ENCODE results near the gene VSTM4.

Gene VSTM4

DNA sequence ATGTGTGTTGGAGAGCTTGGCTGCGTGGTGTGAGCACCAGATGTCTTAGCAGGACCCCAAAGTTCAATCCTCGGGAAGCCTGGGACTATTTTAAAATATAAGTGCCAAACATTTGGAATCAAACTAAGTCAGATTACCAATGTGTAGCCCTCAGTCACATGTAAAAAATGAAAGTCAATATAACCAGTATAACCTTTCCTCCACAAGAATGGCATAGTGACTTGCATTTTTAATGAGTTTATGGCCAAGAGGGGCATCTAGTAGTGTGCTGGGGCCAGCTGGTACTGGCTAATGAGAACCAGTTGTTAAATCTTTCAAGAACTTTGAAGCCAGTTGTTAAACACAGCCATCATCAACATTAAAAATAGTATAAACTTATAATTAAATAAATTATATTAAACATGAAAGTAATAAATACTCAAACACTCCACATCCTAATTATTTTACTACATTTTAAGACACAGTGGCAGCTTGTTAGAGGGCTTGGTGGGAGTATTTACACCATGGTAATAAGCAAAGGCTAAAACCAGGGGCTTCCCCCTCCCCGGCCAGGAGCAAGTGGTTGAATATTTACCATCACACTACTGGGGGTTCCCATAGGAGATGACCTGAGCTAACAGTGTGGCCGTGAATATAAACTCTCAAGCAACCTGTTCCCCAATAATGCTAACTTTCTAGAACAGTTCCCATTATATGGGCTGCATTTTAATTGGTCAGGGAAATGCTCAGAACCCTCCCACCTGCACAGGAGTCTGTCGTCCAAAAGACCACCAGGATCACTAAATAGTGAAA, 26.4 kb upstream of the VSTM4 start:
- no peak for DNase-seq (ENCODE audit: low read depth in 4 of 4, low spot score in 1 of 4)

DNA sequence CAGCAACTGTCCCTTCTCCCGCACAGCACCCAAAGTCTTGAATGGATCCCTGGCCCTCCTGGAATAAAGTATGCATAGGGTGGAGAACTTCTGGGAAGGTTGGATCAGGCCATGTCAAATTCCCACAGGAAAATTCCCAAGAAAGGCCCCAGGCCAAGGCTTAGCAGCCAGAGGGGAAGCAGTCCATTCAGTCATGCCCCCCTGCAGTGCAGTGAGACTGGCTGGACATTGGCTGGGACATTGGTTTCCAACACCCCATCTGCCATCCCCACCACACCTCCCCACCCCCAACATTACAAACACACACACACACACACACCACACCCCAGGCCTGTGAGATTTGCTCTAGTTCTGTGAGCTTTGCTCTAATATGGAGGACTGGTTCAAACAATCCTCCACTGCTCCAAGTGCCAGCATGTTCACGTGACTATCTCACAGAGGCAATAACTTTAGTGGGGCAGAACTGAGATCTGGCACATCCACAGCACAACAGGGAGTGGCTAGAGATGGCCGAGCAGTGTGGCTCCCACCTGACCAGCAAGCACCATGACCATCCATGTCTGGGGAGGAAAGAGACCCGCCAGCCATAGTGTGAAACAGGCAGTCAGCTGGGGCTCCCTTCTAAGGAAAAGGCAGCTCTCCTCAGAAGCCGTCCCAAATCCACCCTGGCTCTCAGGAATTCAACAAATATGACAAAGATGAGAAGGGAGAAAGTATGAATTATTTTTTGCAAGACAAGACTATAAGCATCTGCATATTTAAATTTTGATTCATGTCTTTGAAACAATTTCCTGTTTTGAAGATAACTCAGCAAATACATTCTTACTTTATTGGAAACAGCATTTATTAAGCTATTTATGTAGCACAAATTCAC, 25.2 kb upstream of the VSTM4 start:
- DNase-seq (ENCODE audit: low read depth in 4 of 4, low spot score in 1 of 4) = no peak

DNA sequence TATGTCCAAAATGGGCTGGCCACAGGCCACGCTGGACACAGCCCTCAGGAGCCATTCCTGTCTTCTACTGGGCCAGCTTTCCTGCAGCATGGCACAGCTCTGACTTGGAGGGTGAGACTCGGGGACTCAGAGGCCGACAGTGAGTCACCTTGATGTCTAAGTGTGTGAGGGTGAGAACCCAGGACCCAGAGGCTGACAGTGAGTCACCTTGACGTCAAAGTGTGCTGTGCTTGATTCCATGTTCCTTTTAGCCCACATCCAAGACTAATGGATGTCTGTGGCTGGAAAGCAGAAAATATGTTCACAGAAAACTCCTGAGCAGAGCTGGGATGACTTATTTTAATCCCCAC, 24.5 kb upstream of the VSTM4 start:
- no peak for DNase-seq (ENCODE audit: low read depth in 4 of 4, low spot score in 1 of 4)

DNA sequence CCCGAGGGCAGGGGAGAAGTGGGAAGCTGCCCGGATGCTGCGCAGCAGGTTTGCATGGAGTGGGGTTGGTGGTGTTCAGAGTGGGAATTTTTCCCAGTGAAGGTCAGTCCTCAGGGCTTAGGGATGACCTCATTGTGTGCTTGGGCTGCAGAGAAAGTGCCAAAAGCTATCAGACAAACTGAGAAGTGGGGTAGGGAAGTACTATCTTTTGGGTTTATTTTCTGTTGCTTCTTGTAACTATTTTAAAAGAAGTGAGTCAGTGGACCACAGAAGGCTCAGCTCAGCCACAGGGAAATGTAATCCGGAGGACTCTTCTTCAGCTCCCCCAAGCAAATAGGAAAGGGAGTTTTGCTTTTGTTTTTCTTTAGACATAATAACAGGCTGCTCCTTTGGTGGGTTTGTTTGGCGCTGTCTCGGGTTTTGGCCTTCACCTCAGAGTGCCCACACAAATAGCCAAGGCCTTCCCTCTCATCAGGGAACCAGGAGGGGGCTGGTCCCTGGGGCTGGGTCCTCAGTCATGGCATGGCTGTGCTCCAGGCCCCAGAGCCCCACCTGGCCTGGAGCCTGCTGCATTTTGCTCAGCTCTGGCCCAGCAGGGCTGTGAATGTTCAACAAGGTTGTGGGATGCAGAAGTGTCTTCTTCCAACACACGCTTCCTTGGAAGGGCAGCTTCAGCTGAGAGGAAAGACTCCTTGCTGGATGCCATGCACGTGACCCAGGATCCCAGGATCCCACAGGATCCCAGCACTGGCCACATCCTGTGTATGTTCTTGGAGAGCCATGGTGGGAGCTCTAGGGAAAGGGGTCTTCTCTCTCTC, 23.9 kb upstream of the VSTM4 start:
- DNase-seq (ENCODE audit: low read depth in 4 of 4, low spot score in 1 of 4) = no peak

DNA sequence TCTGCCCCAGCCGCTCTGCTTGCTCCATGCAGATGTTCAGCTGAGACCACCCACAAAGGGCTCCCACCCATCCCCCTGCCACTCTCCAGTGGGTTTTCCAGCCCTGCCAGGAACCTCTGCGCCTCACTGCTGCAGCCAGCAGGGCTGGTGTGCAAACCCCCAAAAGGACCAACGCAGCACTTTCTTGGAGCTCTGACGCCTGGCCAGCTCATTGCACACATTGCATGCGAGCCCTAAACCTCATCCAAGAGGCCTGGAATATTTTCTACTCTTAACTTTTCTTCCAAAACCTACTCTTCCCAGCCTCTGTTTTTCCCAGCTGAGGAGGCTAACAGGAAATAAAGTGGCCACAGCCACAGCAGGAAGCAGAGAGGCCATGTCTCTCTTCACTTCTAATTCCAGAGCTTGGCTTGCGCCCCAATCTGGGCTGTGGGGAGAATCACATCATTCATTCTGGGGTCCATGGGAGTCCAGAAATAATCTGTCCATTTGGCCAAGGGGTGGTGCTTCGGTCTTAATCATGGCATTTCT, 23.1 kb upstream of the VSTM4 start:
- DNase-seq (ENCODE audit: low read depth in 4 of 4, low spot score in 1 of 4) = no peak

DNA sequence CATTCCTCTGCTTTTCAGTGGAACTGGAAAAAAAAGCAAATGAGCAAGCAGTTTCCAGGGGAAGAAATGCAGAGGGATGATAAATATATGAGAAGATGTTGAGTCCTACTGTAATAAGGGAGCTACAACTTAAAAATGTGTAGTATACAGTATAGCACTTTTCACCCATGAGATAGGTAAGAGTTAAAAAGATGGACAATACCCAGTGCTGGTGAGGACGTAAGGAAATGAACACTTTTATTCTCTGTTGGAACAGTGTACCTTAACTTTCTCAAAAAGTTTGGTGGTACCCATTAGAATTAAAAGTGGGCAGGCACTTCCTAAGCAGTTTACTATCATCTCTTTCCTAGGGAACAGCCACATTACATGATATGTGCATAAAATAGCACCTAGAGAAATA, 21.2 kb upstream of the VSTM4 start:
- DNase-seq (ENCODE audit: low read depth in 4 of 4, low spot score in 1 of 4) = no peak

DNA sequence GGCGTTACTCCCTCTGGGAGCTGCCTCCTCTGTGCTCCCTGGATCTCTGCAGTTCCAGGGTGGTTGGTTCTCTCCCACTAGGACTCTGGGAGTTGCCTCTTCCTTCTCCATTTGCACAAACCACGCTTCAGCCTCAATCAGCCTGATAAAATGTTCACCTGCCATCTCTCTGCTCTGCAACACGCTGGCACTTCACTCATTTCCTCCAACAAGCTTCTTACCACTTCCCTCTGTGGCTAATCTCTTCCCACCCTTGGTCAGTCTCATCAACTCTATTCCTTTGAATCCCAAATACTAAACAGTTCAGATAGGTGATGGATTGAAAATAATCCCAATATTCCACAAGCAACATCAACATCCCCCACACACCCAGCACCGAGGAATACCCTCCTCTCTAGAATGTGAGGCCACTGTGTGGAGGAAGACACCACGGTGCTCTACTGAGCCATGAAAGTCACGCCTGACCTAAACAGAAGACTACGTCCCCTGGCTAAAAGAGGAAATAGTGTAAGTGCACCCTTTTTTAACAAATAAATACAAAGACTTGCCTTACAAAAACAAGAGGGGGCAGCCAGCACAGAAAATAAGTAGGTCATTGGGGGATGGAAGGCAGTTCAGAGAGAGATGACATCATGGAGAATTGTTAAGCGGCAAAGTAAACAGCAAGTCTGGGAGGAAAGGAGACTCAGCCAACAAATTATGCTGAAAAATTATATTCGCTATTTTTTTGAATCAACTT, 20.4 kb upstream of the VSTM4 start:
- DNase-seq (ENCODE audit: low read depth in 4 of 4, low spot score in 1 of 4) = no peak

DNA sequence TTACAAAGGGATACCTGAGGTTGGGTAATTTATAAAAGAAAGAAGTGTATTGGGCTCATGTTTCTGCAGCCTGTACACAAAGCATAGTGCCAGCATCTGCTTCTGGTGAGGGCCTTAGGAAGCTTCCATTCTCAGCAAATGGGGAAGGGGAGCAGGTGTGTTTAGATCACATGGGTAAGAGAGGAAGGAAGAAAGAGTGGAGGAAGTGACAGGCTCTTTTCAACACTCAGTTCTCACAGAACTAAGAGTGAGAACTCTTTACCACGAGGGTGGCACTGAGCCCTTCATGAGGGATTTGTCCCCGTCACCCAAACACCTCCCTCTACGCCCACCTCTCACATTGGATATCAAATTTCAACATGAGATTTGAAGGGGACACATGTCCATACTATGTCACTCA, 19.0 kb upstream of the VSTM4 start:
- no peak for DNase-seq (ENCODE audit: low read depth in 4 of 4, low spot score in 1 of 4)

DNA sequence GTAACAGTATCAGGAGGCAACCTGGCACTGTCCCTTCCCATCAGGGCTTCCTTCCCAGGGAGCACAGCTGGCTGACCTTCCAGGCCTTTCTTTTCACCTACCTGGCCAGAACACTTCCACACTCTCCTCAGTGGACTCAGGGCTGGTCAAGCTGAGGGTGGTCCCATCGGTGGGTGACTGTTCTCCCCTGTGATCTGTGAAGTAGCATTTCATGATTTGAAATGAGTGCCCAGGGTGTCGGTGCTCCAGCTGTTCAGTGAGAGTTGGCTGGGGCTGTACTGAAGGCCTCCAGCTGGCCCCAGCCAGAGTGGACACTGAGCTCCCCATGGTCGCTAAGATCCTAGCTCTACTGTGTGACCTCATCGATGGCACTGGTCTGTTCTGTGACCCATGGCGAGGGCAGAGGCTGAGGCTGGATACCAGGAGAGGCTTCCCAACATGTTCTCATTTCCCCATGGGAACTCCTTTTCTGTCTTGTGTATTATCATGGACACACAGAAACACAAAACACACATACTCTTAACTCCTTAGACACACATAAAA, 18.5 kb upstream of the VSTM4 start, which contains the start of gene FAM170B:
FAM170B (minus strand) TSS at position 316 of the 543 bp plus-strand sequence; CDS start at position 213, 103 bp downstream.
- no peak for DNase-seq (ENCODE audit: low read depth in 4 of 4, low spot score in 1 of 4)

DNA sequence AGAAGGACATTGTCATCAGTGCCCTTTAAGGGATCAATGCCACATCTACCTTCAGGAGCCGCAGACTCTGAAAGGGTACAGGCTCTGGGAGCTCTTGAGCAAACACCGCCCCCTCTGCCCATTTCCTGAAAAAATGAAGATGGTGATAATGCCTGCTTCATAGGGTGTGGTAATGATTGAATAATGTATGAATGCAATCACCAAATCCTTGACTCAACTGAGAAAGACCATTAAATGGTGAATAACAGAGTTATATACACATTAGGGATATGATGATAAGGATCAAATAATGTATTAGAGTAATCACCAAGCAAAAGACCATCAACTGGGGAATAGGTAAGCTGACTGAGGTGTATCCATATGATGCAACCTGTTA, 17.0 kb upstream of the VSTM4 start:
- no peak for DNase-seq (ENCODE audit: low read depth in 4 of 4, low spot score in 1 of 4)

DNA sequence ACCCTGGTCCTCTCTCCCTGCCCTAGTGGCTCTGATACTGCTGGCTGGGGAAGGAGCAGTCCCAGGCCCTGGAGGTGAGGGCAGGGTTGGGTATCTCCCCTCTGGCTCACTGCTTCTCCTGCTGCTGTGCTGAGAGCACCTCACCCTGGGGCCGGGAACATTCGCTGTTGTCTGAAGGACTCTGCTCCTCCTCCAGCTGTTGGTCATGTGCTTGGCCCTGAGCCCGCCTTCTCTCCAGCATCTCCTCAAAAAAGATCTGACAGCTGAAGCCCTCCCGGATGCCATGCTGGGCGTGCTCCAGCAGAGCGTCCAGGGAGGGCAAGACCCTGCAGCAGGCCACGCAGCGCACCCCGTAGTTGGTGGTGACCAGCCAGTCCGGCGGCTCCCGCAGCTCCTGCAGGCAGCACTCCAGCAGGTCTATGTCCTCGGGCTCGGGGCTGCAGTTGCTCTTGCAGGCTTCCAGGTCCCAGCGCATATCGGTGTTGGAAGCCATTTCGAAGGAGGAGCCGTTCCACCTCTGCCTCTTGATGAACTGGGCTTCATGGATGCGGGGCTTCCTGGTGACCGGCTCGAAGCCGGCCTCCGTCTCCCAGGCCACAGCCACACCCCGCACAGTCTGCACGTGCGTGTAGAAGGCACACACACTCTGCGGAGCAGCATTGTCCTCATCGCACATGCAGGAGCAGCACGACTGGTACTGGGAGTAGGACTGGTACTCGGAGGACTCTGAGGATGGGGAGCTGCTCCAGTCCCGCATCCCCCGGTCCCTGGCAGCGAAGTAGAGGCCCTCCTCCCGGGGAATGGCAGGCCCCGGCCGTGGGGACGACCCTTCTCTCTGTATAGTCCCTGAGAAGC, 16.4 kb upstream of the VSTM4 start:
- DNase-seq (ENCODE audit: low read depth in 4 of 4, low spot score in 1 of 4) = no peak

DNA sequence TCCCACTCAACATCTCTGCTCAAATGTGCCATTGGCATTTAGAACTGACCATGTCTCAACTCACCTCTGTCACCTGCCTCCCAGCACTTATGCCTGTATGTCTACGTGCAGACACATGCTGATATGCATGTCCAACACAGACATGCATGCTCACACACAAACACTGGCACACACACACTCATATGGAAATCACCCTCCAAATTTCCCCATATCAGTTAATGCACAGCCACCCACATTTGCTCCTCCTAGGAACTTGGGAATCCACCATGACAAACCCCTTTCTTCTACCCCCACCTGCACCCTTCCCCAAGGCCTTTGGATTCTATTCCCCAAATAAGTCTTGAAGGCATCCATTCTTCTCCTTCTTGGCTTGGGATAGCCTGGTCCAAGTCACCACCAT, 14.1 kb upstream of the VSTM4 start:
- DNase-seq (ENCODE audit: low read depth in 4 of 4, low spot score in 1 of 4) = no peak

DNA sequence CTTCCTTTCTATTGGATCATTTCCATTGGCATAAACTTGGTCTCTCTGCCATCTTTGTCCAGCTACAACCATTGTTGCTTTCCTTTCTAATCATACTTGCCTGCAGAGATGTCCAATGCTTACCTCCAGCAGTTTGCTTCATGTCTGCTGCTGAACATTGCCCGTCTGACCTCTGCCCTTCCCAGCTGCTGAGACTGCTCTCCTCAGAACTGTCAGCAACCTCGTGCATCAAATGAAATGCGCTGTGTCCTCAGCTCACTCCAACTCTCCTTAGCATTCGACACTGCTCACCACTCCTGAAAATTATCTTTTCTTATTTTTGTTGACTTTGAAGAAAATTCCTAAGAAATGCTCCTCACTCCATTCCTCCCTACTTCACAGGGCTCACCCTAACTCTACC, 13.5 kb upstream of the VSTM4 start:
- no peak for DNase-seq (ENCODE audit: low read depth in 4 of 4, low spot score in 1 of 4)

DNA sequence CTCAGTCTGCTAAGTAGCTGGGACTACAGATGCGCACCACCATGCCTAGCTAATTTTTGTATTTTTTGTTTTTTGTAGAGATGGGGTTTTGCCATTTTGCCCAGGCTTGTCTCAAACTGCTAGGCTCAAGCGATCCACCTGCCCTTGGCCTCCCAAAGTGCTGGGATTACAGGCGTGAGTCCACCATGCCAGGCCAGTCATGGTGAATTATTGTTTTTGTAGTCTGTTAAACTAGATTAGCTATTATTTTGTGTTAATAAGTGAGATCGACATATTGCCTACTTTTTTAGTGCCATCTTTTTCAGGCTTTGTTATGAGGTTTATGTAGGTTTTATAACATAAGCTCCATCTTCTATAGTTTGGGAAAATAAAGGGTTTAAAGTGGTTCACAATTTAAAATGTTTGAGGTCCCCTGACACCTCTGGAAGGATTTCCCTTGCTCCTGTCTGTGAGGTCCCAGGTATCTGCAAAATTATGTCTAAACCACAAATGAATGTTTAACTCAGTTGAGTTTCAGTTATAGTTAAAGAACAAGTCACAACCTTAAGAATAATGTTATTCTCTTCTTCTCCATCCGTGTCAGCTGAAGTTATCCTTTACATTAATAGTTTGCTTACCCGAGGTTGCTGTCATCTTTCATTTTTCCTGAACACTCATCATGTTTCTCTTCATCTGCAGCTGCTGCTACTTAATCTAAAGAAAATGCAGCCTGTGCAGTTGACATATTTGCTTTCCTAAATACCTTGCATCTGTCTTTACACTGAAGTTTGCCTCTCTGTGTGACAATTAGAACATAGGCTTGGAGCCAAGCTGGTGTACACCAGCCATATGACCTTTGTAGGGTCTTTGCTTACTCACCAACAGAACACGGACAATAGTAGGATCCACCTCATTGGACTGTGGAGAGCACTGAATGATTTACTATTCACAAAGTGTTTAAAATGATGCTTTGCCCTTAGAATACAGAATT, 8.9 kb upstream of the VSTM4 start:
- no peak for DNase-seq (ENCODE audit: low read depth in 4 of 4, low spot score in 1 of 4)

DNA sequence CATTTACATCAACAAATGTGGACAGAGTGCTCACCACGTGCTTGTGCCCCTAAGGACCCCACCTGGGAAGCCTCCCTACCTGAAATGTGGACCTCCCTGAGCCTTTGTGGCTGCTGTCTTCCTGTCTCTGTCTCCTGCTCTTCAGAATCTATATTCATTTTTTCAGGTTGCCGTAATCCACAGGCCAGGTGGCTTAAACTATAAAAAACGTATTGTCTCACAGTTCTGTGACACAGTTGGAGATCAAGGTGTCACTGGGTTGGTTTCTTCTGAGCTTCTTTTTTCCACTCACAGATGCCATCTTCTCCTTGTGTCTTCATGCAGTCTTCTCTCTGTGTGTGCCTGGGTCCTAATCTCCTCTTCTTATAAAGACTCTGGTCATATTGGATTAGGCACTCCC, 5.6 kb upstream of the VSTM4 start:
- DNase-seq (ENCODE audit: low read depth in 4 of 4, low spot score in 1 of 4) = no peak

DNA sequence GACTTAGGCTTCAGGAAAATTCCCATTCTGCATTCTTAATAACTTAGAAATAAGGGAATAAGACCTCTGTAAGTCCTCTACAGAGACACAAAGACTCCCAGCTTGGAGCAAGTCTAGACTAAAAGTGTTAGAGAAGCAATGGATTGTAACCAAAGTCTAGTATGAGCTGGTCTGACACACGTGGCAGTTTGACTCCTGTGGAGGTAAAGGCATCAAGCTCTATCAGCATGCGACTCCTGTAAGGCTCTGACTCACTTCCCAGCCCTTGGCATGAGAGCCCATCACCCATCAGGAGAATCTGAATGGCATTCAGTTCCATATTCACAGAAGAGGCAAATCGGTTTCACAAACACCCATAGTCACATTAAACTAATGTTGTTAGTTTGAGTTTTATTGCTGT, 4.4 kb upstream of the VSTM4 start:
- DNase-seq (ENCODE audit: low read depth in 4 of 4, low spot score in 1 of 4) = no peak

DNA sequence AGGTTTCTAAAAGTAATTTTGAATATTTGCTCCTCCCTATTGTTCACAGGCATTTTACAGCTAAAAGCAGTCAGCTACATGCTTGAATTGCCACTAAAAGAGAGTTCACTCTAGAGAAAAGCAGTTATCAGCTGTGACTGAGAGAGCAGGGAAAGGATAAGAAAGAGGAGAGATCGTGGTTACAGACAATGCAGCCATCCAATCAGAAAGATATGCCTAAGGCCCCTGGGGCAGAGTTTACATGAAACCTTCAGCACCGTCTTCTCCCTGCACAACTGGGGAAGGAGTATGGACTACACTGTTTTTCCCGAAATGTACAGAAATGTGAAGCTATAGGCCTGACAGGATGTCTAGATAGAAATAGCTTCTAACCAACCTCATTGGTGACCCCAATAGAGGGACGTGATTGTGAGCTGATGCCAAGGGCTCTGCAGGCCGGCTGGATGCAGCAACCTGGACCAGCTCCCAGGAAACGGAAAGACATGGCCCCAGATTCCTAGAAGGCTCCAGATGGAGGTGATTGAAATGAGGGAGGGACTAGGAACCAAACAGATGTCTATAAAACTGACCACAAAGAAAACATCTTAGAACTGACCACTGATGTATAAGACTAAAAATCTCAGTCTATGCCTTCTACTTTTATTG, 3.2 kb upstream of the VSTM4 start:
- no peak for DNase-seq (ENCODE audit: low read depth in 4 of 4, low spot score in 1 of 4)
